HG02943 (cell line): Measurements from ENCODE around the gene UACA.
"Not testable (repeated sequence)": the region's sequence is repeated elsewhere in the genome, so short reads cannot be mapped to it uniquely, and the experiment has no call there.

Source experiments
- ATAC-seq: cut with Tn5 transposase; IDR thresholded peaks from one replicate; pipeline ENCODE4 v1.9.1; 2021; ENCODE audit warnings: mild to moderate bottlenecking, low read depth, moderate library complexity; ENCODE audit not compliant: unreplicated experiment

The UACA gene

GRCh38 chr15:70758790-70759462 lies 4.4 kb downstream of the UACA start:
- ATAC-seq = no peak

- no peak for ATAC-seq
Measured at GRCh38 chr15:70757627-70758026, 5.7 kb downstream of the UACA start.

GRCh38 chr15:70754862-70755261 lies 8.5 kb downstream of the UACA start:
- no peak for ATAC-seq

GRCh38 chr15:70753101-70753829 lies 10.1 kb downstream of the UACA start:
- no peak for ATAC-seq

- ATAC-seq = no peak
Measured at GRCh38 chr15:70752193-70752635, 11.1 kb downstream of the UACA start.

- no peak for ATAC-seq
Measured at GRCh38 chr15:70750203-70750869, 13.0 kb downstream of the UACA start.

GRCh38 chr15:70748281-70748747 lies 15.0 kb downstream of the UACA start:
- no peak for ATAC-seq

GRCh38 chr15:70746598-70746997 lies 16.8 kb downstream of the UACA start:
- not testable (repeated sequence) for ATAC-seq

GRCh38 chr15:70742928-70743327 lies 20.4 kb downstream of the UACA start:
- ATAC-seq = no peak

- no peak for ATAC-seq
Measured at GRCh38 chr15:70741677-70742293, 21.6 kb downstream of the UACA start.

GRCh38 chr15:70741107-70741531 lies 22.2 kb downstream of the UACA start:
- ATAC-seq = no peak

GRCh38 chr15:70735040-70735439 lies 28.3 kb downstream of the UACA start:
- ATAC-seq = not testable (repeated sequence)

GRCh38 chr15:70729164-70729563 lies 34.2 kb downstream of the UACA start:
- ATAC-seq = no peak

GRCh38 chr15:70726753-70727152 lies 36.6 kb downstream of the UACA start:
- no peak for ATAC-seq

- ATAC-seq = no peak
Measured at GRCh38 chr15:70723927-70724326, 39.4 kb downstream of the UACA start.

GRCh38 chr15:70723122-70723422 lies 40.3 kb downstream of the UACA start:
- ATAC-seq = no peak

GRCh38 chr15:70722266-70723121 lies 40.9 kb downstream of the UACA start:
- ATAC-seq = no peak

GRCh38 chr15:70720228-70721016 lies 42.9 kb downstream of the UACA start:
- ATAC-seq = no peak

- no peak for ATAC-seq
Measured at GRCh38 chr15:70717237-70717793, 46.0 kb downstream of the UACA start.
